SK-N-MC (cell line): ENCODE results near the gene ADGRF5.

Source experiments
- DNase-seq: peaks from one replicate; pipeline ENCODE4 v3.0.0-alpha.2; 2011; ENCODE audit warnings: low read depth, low spot score
- H3K27ac ChIP-seq: fragments of 200-600 bp; sonication (generic); 2 replicates; pipeline ENCODE4 v1.5.1; 2016; ENCODE audit warnings: mixed run types
- H3K36me3 ChIP-seq: fragments of 200-600 bp; sonication (generic); 2 replicates; pipeline ENCODE4 v1.6.1; 2017; ENCODE audit warnings: antibody characterized with exemption, low read length, mixed read lengths; ENCODE audit not compliant: insufficient read depth
- H3K4me3 ChIP-seq: fragments of 200-600 bp; sonication (generic); 2 replicates; pipeline ENCODE4 v1.5.1; 2016
- H3K9ac ChIP-seq: fragments of 200-600 bp; sonication (generic); 2 replicates; pipeline ENCODE4 v1.8.0; 2017; ENCODE audit warnings: mixed run types, mixed read lengths; ENCODE audit not compliant: insufficient read length
- H3K9me3 ChIP-seq: fragments of 200-600 bp; sonication (generic); 2 replicates; pipeline ENCODE4 v1.6.1; 2017; ENCODE audit warnings: low read depth, mild to moderate bottlenecking, antibody characterized with exemption, low read length, moderate library complexity, mixed read lengths
- EZH2 ChIP-seq: fragments of 200-600 bp; sonication (generic); IDR thresholded peaks from one replicate; pipeline ENCODE4 v1.6.1; 2017; ENCODE audit warnings: antibody characterized with exemption
- FOXP2 ChIP-seq: optimal IDR thresholded peaks from 2 replicates; pipeline ENCODE3; 2011; ENCODE audit warnings: mild to moderate bottlenecking, moderate library complexity; ENCODE audit not compliant: insufficient read depth; ENCODE audit errors: extremely low read length, control extremely low read depth
- POLR2AphosphoS5 ChIP-seq: IDR thresholded peaks from 2 replicates; pipeline ENCODE4 v1.6.1; 2012; ENCODE audit warnings: mild to moderate bottlenecking, low read depth, low read length, borderline replicate concordance

ADGRF5 gene

GRCh38 chr6:46956409-46956808, 34.7 kb upstream of the ADGRF5 start:
- H3K4me3 ChIP-seq = no peak overlapping the region
- no peak for TF ChIP-seq FOXP2
- no peak for TF ChIP-seq POLR2AphosphoS5
- no peak for TF ChIP-seq EZH2
- no peaks in the 10 kb centered on the region for H3K9me3 ChIP-seq
- no peak overlapping the region for H3K9ac ChIP-seq
- no peak for DNase-seq
- H3K27ac ChIP-seq = no peak overlapping the region
- H3K36me3 ChIP-seq = no peaks in the 10 kb centered on the region

GRCh38 chr6:46954837-46955451, 33.2 kb upstream of the ADGRF5 start:
- Histone ChIP-seq H3K9ac (no peak overlapping the region), H3K4me3 (no peak overlapping the region), H3K36me3 (no peaks in the 10 kb centered on the region), H3K27ac (no peak overlapping the region), H3K9me3 (no peaks in the 10 kb centered on the region)
- TF ChIP-seq POLR2AphosphoS5 = no peak
- TF ChIP-seq EZH2 = no peak
- no peak for TF ChIP-seq FOXP2
- DNase-seq = no peak

- H3K36me3 ChIP-seq = no peaks in the 10 kb centered on the region
- H3K27ac ChIP-seq = no peak overlapping the region
- DNase-seq = no peak
- no peak overlapping the region for H3K4me3 ChIP-seq
- TF ChIP-seq FOXP2 (no peak), POLR2AphosphoS5 (no peak), EZH2 (no peak)
- no peak overlapping the region for H3K9ac ChIP-seq
- H3K9me3 ChIP-seq = no peaks in the 10 kb centered on the region
Measured at GRCh38 chr6:46953921-46954320, 32.2 kb upstream of the ADGRF5 start.

GRCh38 chr6:46949632-46950280, 28.0 kb upstream of the ADGRF5 start:
- Histone ChIP-seq H3K9me3 (no peaks in the 10 kb centered on the region), H3K4me3 (no peak overlapping the region), H3K9ac (no peak overlapping the region), H3K27ac (no peak overlapping the region), H3K36me3 (no peaks in the 10 kb centered on the region)
- DNase-seq = no peak
- no peak for TF ChIP-seq POLR2AphosphoS5
- no peak for TF ChIP-seq FOXP2
- no peak for TF ChIP-seq EZH2

GRCh38 chr6:46948699-46949098, 27.0 kb upstream of the ADGRF5 start:
- Histone ChIP-seq H3K27ac (no peak overlapping the region), H3K4me3 (no peak overlapping the region)

GRCh38 chr6:46947497-46947896, 25.8 kb upstream of the ADGRF5 start:
- DNase-seq = no peak
- no peak overlapping the region for H3K27ac ChIP-seq
- H3K9me3 ChIP-seq = no peaks in the 10 kb centered on the region
- no peak overlapping the region for H3K9ac ChIP-seq
- no peaks in the 10 kb centered on the region for H3K36me3 ChIP-seq
- TF ChIP-seq FOXP2 = no peak
- TF ChIP-seq EZH2 = no peak
- no peak for TF ChIP-seq POLR2AphosphoS5
- H3K4me3 ChIP-seq = no peak overlapping the region

More at GRCh38 chr6:46948699-46949098, 27.0 kb upstream of the ADGRF5 start:
- DNase-seq = no peak
- Histone ChIP-seq H3K36me3 (no peaks in the 10 kb centered on the region), H3K9me3 (no peaks in the 10 kb centered on the region), H3K9ac (no peak overlapping the region)
- TF ChIP-seq POLR2AphosphoS5 (no peak), EZH2 (no peak), FOXP2 (no peak)

GRCh38 chr6:46940433-46941226, 18.9 kb upstream of the ADGRF5 start:
- Histone ChIP-seq H3K9ac (no peak overlapping the region), H3K36me3 (no peaks in the 10 kb centered on the region), H3K9me3 (no peaks in the 10 kb centered on the region), H3K27ac (no peak overlapping the region), H3K4me3 (no peak overlapping the region)
- no peak for DNase-seq
- TF ChIP-seq POLR2AphosphoS5 (no peak), EZH2 (no peak), FOXP2 (no peak)

GRCh38 chr6:46937642-46938041, 15.9 kb upstream of the ADGRF5 start:
- no peak overlapping the region for H3K9ac ChIP-seq
- TF ChIP-seq POLR2AphosphoS5 = no peak
- no peak for TF ChIP-seq FOXP2
- TF ChIP-seq EZH2 = no peak
- no peak overlapping the region for H3K4me3 ChIP-seq
- H3K9me3 ChIP-seq = no peaks in the 10 kb centered on the region
- no peak for DNase-seq
- no peak overlapping the region for H3K27ac ChIP-seq
- H3K36me3 ChIP-seq = no peaks in the 10 kb centered on the region
